Kasumi-1 (cell line): ENCODE data around the gene ANP32B.

Source experiments
- DNase-seq, 2 experiments: peaks; one replicate each; lab custom pipeline; 2025; lab: John Stamatoyannopoulos, UW

Gene ANP32B

GRCh38 chr9:98024702-98025101 is 41.6 kb downstream of the ANP32B start:
- DNase-seq: no peak

GRCh38 chr9:98031169-98031568 is 48.0 kb downstream of the ANP32B start:
- DNase-seq: no peak

- DNase-seq: no peak
These were observed 48.8 kb downstream of the ANP32B start for GRCh38 chr9:98031935-98032334.

- peak; percentile 56 to 74 for DNase-seq
These were observed 51.7 kb downstream of the ANP32B start for GRCh38 chr9:98034593-98035546.

GRCh38 chr9:98037357-98037756 is 54.2 kb downstream of the ANP32B start:
- DNase-seq: peak; percentile 97

- peak in 1 of 2 experiments; percentile 52 for DNase-seq
These were observed 55.8 kb downstream of the ANP32B start for GRCh38 chr9:98038958-98039357.

- DNase-seq: no peak
These were observed 56.5 kb downstream of the ANP32B start for GRCh38 chr9:98039607-98040017.

GRCh38 chr9:98040212-98040611 is 57.1 kb downstream of the ANP32B start:
- DNase-seq: no peak

- no peak for DNase-seq
These were observed 60.8 kb downstream of the ANP32B start for GRCh38 chr9:98043915-98044314.

- peak; percentile 98 for DNase-seq
These were observed 62.4 kb downstream of the ANP32B start for GRCh38 chr9:98045234-98046179.

- no peak for DNase-seq
These were observed 63.0 kb downstream of the ANP32B start for GRCh38 chr9:98046180-98046543.

GRCh38 chr9:98047002-98047401 is 63.9 kb downstream of the ANP32B start:
- DNase-seq: no peak

GRCh38 chr9:98049288-98050072 is 66.3 kb downstream of the ANP32B start:
- DNase-seq: no peak

GRCh38 chr9:98050351-98050750 is 67.2 kb downstream of the ANP32B start:
- no peak for DNase-seq

- DNase-seq: no peak
These were observed 71.3 kb downstream of the ANP32B start for GRCh38 chr9:98054376-98054951.

GRCh38 chr9:98056269-98057137 is 73.4 kb downstream of the ANP32B start, which contains the start of gene NANS:
NANS (plus strand) TSS chr9:98056732; CDS start chr9:98056809, 77 bp downstream.
- peak; percentile 89 to 93 for DNase-seq

- peak; percentile 36 to 51 for DNase-seq
These were observed 74.1 kb downstream of the ANP32B start for GRCh38 chr9:98057138-98057799.

- no peak for DNase-seq
These were observed 79.0 kb downstream of the ANP32B start for GRCh38 chr9:98062161-98062560.

- no peak for DNase-seq
These were observed 81.7 kb downstream of the ANP32B start for GRCh38 chr9:98064623-98065392.
